Liver (tissue), 9 donors: Measurements from ENCODE around the gene CACNA1S. TPM values are rescaled to one million over a fixed set of nuclear protein-coding genes. Genes with fewer than 3 reads are reported as not detected.

Source experiments
- DNase-seq: peaks from one replicate; pipeline ENCODE4 v3.0.0-alpha.2; 2017; ENCODE audit warnings: low spot score
- H3K27ac ChIP-seq, 2 donors: one replicate each; pipeline ENCODE4 v1.7.0; 2013; ENCODE audit warnings: inconsistent platforms in 2 of 2, low read length in 2 of 2, control low read depth in 1 of 2, low read depth in 1 of 2, mild to moderate bottlenecking in 1 of 2
- H3K27me3 ChIP-seq, 4 donors: one replicate each; pipeline versions ENCODE4 v1.6.1 to v1.7.0; 2013; ENCODE audit warnings: low read length in 3 of 4, inconsistent platforms in 1 of 4, mild to moderate bottlenecking in 1 of 4, moderate library complexity in 1 of 4; ENCODE audit not compliant: control insufficient read depth in 4 of 4, insufficient read depth in 4 of 4
- H3K36me3 ChIP-seq, 4 donors: one replicate each; pipeline versions ENCODE4 v1.6.1 to v1.7.0; 2013; ENCODE audit warnings: low read length in 3 of 4, mild to moderate bottlenecking in 3 of 4, low read depth in 1 of 4, moderate library complexity in 1 of 4; ENCODE audit not compliant: control insufficient read depth in 4 of 4, insufficient read depth in 3 of 4
- H3K4me1 ChIP-seq, 4 donors: one replicate each; pipeline versions ENCODE4 v1.6.1 to v1.7.0; 2013; ENCODE audit warnings: low read length in 3 of 4, mild to moderate bottlenecking in 3 of 4, moderate library complexity in 1 of 4; ENCODE audit not compliant: control insufficient read depth in 4 of 4, insufficient read depth in 4 of 4
- H3K4me3 ChIP-seq, 3 donors: one replicate each; pipeline versions ENCODE4 v1.6.1 to v1.7.0; 2013; ENCODE audit warnings: low read length in 3 of 3, control low read depth in 1 of 3, low read depth in 1 of 3, mild to moderate bottlenecking in 1 of 3
- H3K9ac ChIP-seq, 2 donors: one replicate each; pipeline ENCODE4 v1.7.0; 2013; ENCODE audit warnings: low read length in 2 of 2, mild to moderate bottlenecking in 2 of 2, moderate library complexity in 2 of 2, control low read depth in 1 of 2, low read depth in 1 of 2
- H3K9me3 ChIP-seq, 4 donors: one replicate each; pipeline versions ENCODE4 v1.6.1 to v1.7.0; 2013; ENCODE audit warnings: low read length in 3 of 4; ENCODE audit not compliant: control insufficient read depth in 4 of 4
- EGR1 ChIP-seq, 2 donors: IDR thresholded peaks; 2 replicates each; pipeline ENCODE4 v1.6.1; 2016 to 2018; ENCODE audit warnings: antibody characterized with exemption in 2 of 2, low read depth in 2 of 2
- FOXA1 ChIP-seq: IDR thresholded peaks from 2 replicates; pipeline ENCODE4 v1.6.1; 2016; ENCODE audit warnings: antibody characterized with exemption
- FOXA2 ChIP-seq: IDR thresholded peaks from 2 replicates; pipeline ENCODE4 v1.6.1; 2016; ENCODE audit warnings: antibody characterized with exemption
- GABPA ChIP-seq, 2 donors: IDR thresholded peaks in 1 of 2; conservative IDR thresholded peaks in 1 of 2; 2 replicates each; pipeline ENCODE4 v1.6.1; 2016; ENCODE audit warnings: antibody characterized with exemption in 2 of 2, mild to moderate bottlenecking in 1 of 2, moderate library complexity in 1 of 2
- HNF4A ChIP-seq, 2 donors: conservative IDR thresholded peaks; 2 replicates each; pipeline ENCODE4 v1.6.1; 2016; ENCODE audit warnings: antibody characterized with exemption in 2 of 2, mild to moderate bottlenecking in 2 of 2
- HNF4G ChIP-seq: IDR thresholded peaks from 2 replicates; pipeline ENCODE4 v1.6.1; 2016; ENCODE audit warnings: antibody characterized with exemption
- JUND ChIP-seq, 2 donors: IDR thresholded peaks; 2 replicates each; pipeline ENCODE4 v1.6.1; 2016; ENCODE audit warnings: antibody characterized with exemption in 2 of 2
- MAX ChIP-seq: IDR thresholded peaks from 2 replicates; pipeline ENCODE4 v1.6.1; 2016; ENCODE audit warnings: antibody characterized with exemption
- NR2F2 ChIP-seq: IDR thresholded peaks from 2 replicates; pipeline ENCODE4 v1.6.1; 2016; ENCODE audit warnings: antibody characterized with exemption
- RAD21 ChIP-seq, 2 donors: IDR thresholded peaks; 2 replicates each; pipeline ENCODE4 v1.6.1; 2016; ENCODE audit warnings: antibody characterized with exemption in 2 of 2, mild to moderate bottlenecking in 2 of 2
- REST ChIP-seq: IDR thresholded peaks from 2 replicates; pipeline ENCODE4 v1.6.1; 2016; ENCODE audit warnings: antibody characterized with exemption, mild to moderate bottlenecking
- RXRA ChIP-seq, 2 donors: IDR thresholded peaks; 2 replicates each; pipeline ENCODE4 v1.6.1; 2017 to 2018; ENCODE audit warnings: antibody characterized with exemption in 2 of 2, mild to moderate bottlenecking in 1 of 2
- SP1 ChIP-seq: IDR thresholded peaks from 2 replicates; pipeline ENCODE4 v1.6.1; 2018; ENCODE audit warnings: antibody characterized with exemption, mild to moderate bottlenecking
- TAF1 ChIP-seq: conservative IDR thresholded peaks from 2 replicates; pipeline ENCODE4 v1.6.1; 2016; ENCODE audit warnings: antibody characterized with exemption, mild to moderate bottlenecking
- YY1 ChIP-seq: IDR thresholded peaks from 2 replicates; pipeline ENCODE4 v1.6.1; 2016; ENCODE audit warnings: antibody characterized with exemption, mild to moderate bottlenecking
- WGBS: extraction: QIAGEN DNeasy Blood & Tissue Kit; methylation state at CpG from one replicate; pipeline ENCODE4 v1.1.7; 2013; 5-methylcytosine and 5-hydroxymethylcytosine counted together
- polyA plus RNA-seq, 2 donors: library from polyadenylated mRNA; stranded (reverse) in 1 of 2; unstranded in 1 of 2; fragments of 200-250 nt in 1 of 2; fragments of >200 nt in 1 of 2; fragmentation: Nextera tagmentation in 1 of 2; extraction: Ambion mirVana in 1 of 2; gene quantifications; one replicate each; pipeline versions ENCODE4 v1.2.1 to v1.2.3, GENCODE V29; 2013 to 2015
- total RNA-seq, 2 donors: library from RNA; depleted of rRNA; stranded (reverse); fragments of >200 nt; gene quantifications; one replicate each; pipeline ENCODE4 v1.2.3, GENCODE V29; 2014
- TF ChIP-seq, protein P1 (sequence below): fragments of 150-350 bp; IDR thresholded peaks from 2 replicates; pipeline ENCODE4 v1.5.1; 2017; ENCODE audit warnings: improper control_type of control experiment, low read depth, low read length; ENCODE audit not compliant: missing input control
- TF ChIP-seq, protein P2 (sequence below): IDR thresholded peaks from 2 replicates; pipeline ENCODE4 v1.6.1; 2016; ENCODE audit warnings: antibody characterized with exemption
- TF ChIP-seq, protein P3 (sequence below): IDR thresholded peaks from 2 replicates; pipeline ENCODE4 v1.6.1; 2016; ENCODE audit warnings: antibody characterized with exemption
- donor health status: healthy.
- donor health status: healthy.
- donor health status: healthy.
- donor health status: healthy.
- donor health status: healthy.

The CACNA1S gene
- total and polyA plus RNA-seq, 4 donors = under 0.01 to 0.33 TPM; not detected in 2

DNA sequence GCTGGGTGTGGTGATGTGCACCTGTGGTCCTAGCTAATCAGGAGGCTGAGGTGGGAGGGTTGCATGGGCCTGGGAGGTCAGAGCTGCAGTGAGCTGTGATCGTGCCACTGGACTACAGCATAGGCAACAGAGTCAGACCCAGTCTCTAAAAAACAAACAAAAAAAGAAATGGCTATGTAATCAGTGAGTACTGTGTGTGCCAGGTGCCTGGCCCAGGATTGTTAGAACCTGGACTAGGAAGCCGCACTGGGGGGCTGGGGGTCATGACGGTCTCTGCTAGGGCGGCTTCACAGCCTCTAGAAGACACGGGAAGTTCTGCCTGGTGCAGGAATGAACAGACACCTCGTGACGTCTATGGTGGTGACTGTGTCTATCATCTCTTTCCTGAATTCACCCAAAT, 33.6 kb upstream of the CACNA1S start:
- Histone ChIP-seq H3K4me1 (no peaks in the 10 kb centered on the region), H3K27ac (no peak overlapping the region), H3K9ac (no peak overlapping the region), H3K4me3 (no peak overlapping the region), H3K9me3 (no peaks in the 10 kb centered on the region), H3K27me3 (no peaks in the 10 kb centered on the region), H3K36me3 (peaks cover 0 to 58% (median 14%) of the 10 kb centered on the region in 4 donors)
- no peak for DNase-seq
- TF ChIP-seq, protein P1, sequence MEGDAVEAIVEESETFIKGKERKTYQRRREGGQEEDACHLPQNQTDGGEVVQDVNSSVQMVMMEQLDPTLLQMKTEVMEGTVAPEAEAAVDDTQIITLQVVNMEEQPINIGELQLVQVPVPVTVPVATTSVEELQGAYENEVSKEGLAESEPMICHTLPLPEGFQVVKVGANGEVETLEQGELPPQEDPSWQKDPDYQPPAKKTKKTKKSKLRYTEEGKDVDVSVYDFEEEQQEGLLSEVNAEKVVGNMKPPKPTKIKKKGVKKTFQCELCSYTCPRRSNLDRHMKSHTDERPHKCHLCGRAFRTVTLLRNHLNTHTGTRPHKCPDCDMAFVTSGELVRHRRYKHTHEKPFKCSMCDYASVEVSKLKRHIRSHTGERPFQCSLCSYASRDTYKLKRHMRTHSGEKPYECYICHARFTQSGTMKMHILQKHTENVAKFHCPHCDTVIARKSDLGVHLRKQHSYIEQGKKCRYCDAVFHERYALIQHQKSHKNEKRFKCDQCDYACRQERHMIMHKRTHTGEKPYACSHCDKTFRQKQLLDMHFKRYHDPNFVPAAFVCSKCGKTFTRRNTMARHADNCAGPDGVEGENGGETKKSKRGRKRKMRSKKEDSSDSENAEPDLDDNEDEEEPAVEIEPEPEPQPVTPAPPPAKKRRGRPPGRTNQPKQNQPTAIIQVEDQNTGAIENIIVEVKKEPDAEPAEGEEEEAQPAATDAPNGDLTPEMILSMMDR = no peak
- TF ChIP-seq HNF4A (conservative IDR thresholded peaks at IDR 0.05) (no peak), TAF1 (no peak), REST (no peak), FOXA1 (no peak), FOXA2 (no peak), HNF4G (no peak), MAX (no peak), GABPA (IDR thresholded peaks at IDR 0.05 in 1 of 2, conservative IDR thresholded peaks at IDR 0.05 in 1 of 2) (no peak), YY1 (no peak), SP1 (no peak), RXRA (IDR thresholded peaks at IDR 0.05) (no peak), NR2F2 (no peak), RAD21 (IDR thresholded peaks at IDR 0.05) (no peak), JUND (IDR thresholded peaks at IDR 0.05) (no peak), EGR1 (IDR thresholded peaks at IDR 0.05; ENCODE audit: low read depth in 2 of 2) (no peak)
- TF ChIP-seq, protein P2, sequence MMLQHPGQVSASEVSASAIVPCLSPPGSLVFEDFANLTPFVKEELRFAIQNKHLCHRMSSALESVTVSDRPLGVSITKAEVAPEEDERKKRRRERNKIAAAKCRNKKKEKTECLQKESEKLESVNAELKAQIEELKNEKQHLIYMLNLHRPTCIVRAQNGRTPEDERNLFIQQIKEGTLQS = no peak
- TF ChIP-seq, protein P3, sequence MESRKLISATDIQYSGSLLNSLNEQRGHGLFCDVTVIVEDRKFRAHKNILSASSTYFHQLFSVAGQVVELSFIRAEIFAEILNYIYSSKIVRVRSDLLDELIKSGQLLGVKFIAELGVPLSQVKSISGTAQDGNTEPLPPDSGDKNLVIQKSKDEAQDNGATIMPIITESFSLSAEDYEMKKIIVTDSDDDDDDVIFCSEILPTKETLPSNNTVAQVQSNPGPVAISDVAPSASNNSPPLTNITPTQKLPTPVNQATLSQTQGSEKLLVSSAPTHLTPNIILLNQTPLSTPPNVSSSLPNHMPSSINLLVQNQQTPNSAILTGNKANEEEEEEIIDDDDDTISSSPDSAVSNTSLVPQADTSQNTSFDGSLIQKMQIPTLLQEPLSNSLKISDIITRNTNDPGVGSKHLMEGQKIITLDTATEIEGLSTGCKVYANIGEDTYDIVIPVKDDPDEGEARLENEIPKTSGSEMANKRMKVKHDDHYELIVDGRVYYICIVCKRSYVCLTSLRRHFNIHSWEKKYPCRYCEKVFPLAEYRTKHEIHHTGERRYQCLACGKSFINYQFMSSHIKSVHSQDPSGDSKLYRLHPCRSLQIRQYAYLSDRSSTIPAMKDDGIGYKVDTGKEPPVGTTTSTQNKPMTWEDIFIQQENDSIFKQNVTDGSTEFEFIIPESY = no peak
- WGBS = 92% methylated on average over 7 of the region's 7 CpGs
